Dermis blood vessel endothelial cell (primary cell): Measurements from ENCODE around the gene A4GNT. TPM values are rescaled to one million over a fixed set of nuclear protein-coding genes. Genes with fewer than 3 reads are reported as not detected.

Experiments used
- DNase-seq: peaks from one replicate; pipeline ENCODE4 v3.0.0; 2010
- total RNA-seq: library from RNA; depleted of rRNA; stranded (reverse); fragments of >200 nt; gene quantifications from 2 replicates; pipeline ENCODE4 v1.2.3, GENCODE V29; 2014

A4GNT gene
- total RNA-seq, 1 donor from 2014 or later, result not detected

DNA sequence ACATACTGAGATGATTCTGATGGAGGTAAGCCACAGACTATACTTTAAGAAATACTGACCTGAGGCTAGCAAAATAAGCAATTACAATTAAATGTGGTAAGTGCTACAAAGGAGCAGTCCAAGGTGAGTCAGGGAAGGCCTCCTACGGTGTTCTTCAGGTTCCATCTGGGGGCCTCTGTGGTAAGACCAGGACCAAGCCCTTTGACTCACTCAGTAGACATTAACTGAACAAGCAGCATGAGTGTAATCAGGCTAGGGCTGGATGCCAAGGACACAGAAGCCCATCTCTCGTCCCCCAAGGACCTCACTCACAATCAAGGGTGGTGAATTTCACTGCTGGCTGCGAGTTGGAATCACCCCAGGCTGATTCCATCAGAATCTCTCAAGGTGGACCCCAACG is 54.1 kb downstream of the A4GNT start:
- DNase-seq, result no peak

Other genes with a start within 250 kb of the A4GNT start
- not detected in 2 replicates for gene CLDN18, start 122.2 kb downstream of the A4GNT start, total RNA-seq
- gene DZIP1L, start 16.8 kb downstream of the A4GNT start, total RNA-seq, result 2.4 and 4.6 TPM in 2 replicates
- 16.0 and 18.5 TPM in 2 replicates for gene DBR1, start 42.5 kb upstream of the A4GNT start, total RNA-seq
- 54.5 and 59.6 TPM in 2 replicates for gene ARMC8, start 54.9 kb upstream of the A4GNT start, total RNA-seq
- not detected in 2 replicates for gene NME9, start 197.5 kb upstream of the A4GNT start, total RNA-seq
- 6.8 and 11.5 TPM in 2 replicates for gene MRAS, start 216.2 kb upstream of the A4GNT start, total RNA-seq